ENCODE measurements around the gene FAM107B. TPM values are rescaled to one million over a fixed set of nuclear protein-coding genes. Genes with fewer than 3 reads are reported as not detected.
"Not testable (repeated sequence)": the region's sequence is repeated elsewhere in the genome, so short reads cannot be mapped to it uniquely, and the experiment has no call there.

Gene FAM107B
- 45.1 TPM for total RNA-seq

GRCh38 chr10:14774797-14775196 is at the start of gene FAM107B:
TSS of gene FAM107B (minus strand) at chr10:14774897. CDS start at chr10:14774663, 234 bp downstream.
- DNase-seq: no peak

- DNase-seq: no peak
These were observed 49.3 kb upstream of the FAM107B start for GRCh38 chr10:14823966-14824365.

- no peak for DNase-seq
These were observed 48.4 kb upstream of the FAM107B start for GRCh38 chr10:14822879-14823755.

- no peak for DNase-seq
These were observed 47.1 kb upstream of the FAM107B start for GRCh38 chr10:14821635-14822375.

GRCh38 chr10:14820775-14821154 is 46.1 kb upstream of the FAM107B start:
- DNase-seq: no peak

- no peak for DNase-seq
These were observed 45.5 kb upstream of the FAM107B start for GRCh38 chr10:14820010-14820774.

- not testable (repeated sequence) for DNase-seq
These were observed 42.0 kb upstream of the FAM107B start for GRCh38 chr10:14816717-14817116.

- no peak for DNase-seq
These were observed 41.0 kb upstream of the FAM107B start for GRCh38 chr10:14815681-14816080.

- DNase-seq: no peak
These were observed 37.6 kb upstream of the FAM107B start for GRCh38 chr10:14812271-14812670.

GRCh38 chr10:14810969-14811953 is 36.6 kb upstream of the FAM107B start:
- DNase-seq: no peak

- no peak for DNase-seq
These were observed 31.6 kb upstream of the FAM107B start for GRCh38 chr10:14806318-14806717.

- no peak for DNase-seq
These were observed 29.1 kb upstream of the FAM107B start for GRCh38 chr10:14803827-14804226.

GRCh38 chr10:14801723-14802122 is 27.0 kb upstream of the FAM107B start:
- DNase-seq: peak; percentile 69

- DNase-seq: no peak
These were observed 25.7 kb upstream of the FAM107B start for GRCh38 chr10:14800397-14800796.

- DNase-seq: no peak
These were observed 23.9 kb upstream of the FAM107B start for GRCh38 chr10:14798636-14799035.

- no peak for DNase-seq
These were observed 13.2 kb upstream of the FAM107B start for GRCh38 chr10:14787938-14788337.

- DNase-seq: no peak
These were observed 9.9 kb upstream of the FAM107B start for GRCh38 chr10:14784459-14785055.

GRCh38 chr10:14782691-14783363 is 8.1 kb upstream of the FAM107B start:
- no peak for DNase-seq

- no peak for DNase-seq
These were observed 7.1 kb upstream of the FAM107B start for GRCh38 chr10:14781763-14782162.

GRCh38 chr10:14779001-14779651 is 4.4 kb upstream of the FAM107B start:
- DNase-seq: peak; percentile 20
